HepG2 (cell line): ENCODE data around the gene TTLL1. TPM values are rescaled to one million over a fixed set of nuclear protein-coding genes. Genes with fewer than 3 reads are reported as not detected.
A peak's percentile ranks its signal among the peaks of the same experiment; 100 is the strongest.

ENCODE experiments used
- ATAC-seq: fragments of 200-7000 bp; cut with Tn5 transposase; 3 replicates; pipeline ENCODE4 v1.9.1; 2020; ENCODE audit warnings: mild to moderate bottlenecking, moderate library complexity
- BruUV-seq: library from RNA; stranded (reverse); fragments of 400-500 nt; replicated peaks from 2 replicates; lab custom pipeline; 2021; lab: Mats Ljungman, UMichigan
- CTCF ChIA-PET: fragments of 300-600 bp; formaldehyde crosslinking; extraction: SDS; loops from one replicate; lab custom pipeline; 2021; ENCODE audit warnings: low total read pairs, inconsistent platforms, low intra/inter-chr PET ratio; lab: Yijun Ruan, JAX
- POLR2A ChIA-PET: fragments of 350-600 bp; sonication (Branson Sonifier 250); formaldehyde crosslinking; loops from one replicate; lab custom pipeline; 2020; ENCODE audit warnings: antibody characterized with exemption, inconsistent platforms; lab: Yijun Ruan, JAX
- DNase-seq: peaks from one replicate; pipeline ENCODE4 v3.0.0-alpha.2; 2015; ENCODE audit warnings: low spot score
- FAIRE-seq: peaks from 3 replicates; lab custom pipeline; 2011; peaks lifted over from hg19 to GRCh38; lab: Jason Lieb, UNC
- H2AFZ ChIP-seq: one replicate; pipeline ENCODE4 v1.6.1; 2011; ENCODE audit warnings: low read length, inconsistent platforms
- H3K27ac ChIP-seq: fragments of 300-600 bp; 3 replicates; pipeline ENCODE4 v1.8.0; 2011; ENCODE audit warnings: mixed run types, mild to moderate bottlenecking, mixed read lengths, low read length, inconsistent platforms; ENCODE audit not compliant: insufficient read depth; ENCODE audit errors: extremely low read length
- H3K27me3 ChIP-seq, 2 experiments: fragments of 200-600 bp in 1 of 2; 2 replicates in 1 of 2; 3 replicates in 1 of 2; pipeline versions ENCODE4 v1.6.0 to v1.8.0; 2011; ENCODE audit warnings: low read length in 2 of 2, mild to moderate bottlenecking in 2 of 2, moderate library complexity in 2 of 2, inconsistent platforms in 1 of 2; ENCODE audit not compliant: insufficient read depth in 2 of 2, control insufficient read depth in 1 of 2
- H3K36me3 ChIP-seq, 2 experiments: fragments of 200-600 bp in 1 of 2; replicated peaks in 1 of 2; 2 replicates in 1 of 2; 3 replicates in 1 of 2; pipeline versions ENCODE4 v1.5.1 to v1.8.0; 2011; ENCODE audit warnings: low read length in 2 of 2, inconsistent platforms in 1 of 2; ENCODE audit not compliant: insufficient read depth in 2 of 2, control insufficient read depth in 1 of 2
- H3K4me1 ChIP-seq: 2 replicates; pipeline ENCODE4 v1.5.1; 2012; ENCODE audit warnings: low read length, inconsistent platforms; ENCODE audit not compliant: insufficient read depth
- H3K4me2 ChIP-seq: 2 replicates; pipeline ENCODE4 v1.6.0; 2011; ENCODE audit warnings: low read depth, low read length, inconsistent platforms
- H3K4me3 ChIP-seq, 3 experiments: fragments of 200-600 bp in 1 of 3; sonication (generic), shearing (Covaris generic) in 1 of 3; replicated peaks in 1 of 3; 2 replicates each; pipeline ENCODE4 v1.5.1; 2011 to 2016; ENCODE audit warnings: low read length in 3 of 3, inconsistent platforms in 2 of 3, low read depth in 2 of 3, mild to moderate bottlenecking in 2 of 3, control low read depth in 1 of 3, mixed read lengths in 1 of 3; ENCODE audit not compliant: insufficient read depth in 1 of 3
- H3K79me2 ChIP-seq: one replicate; pipeline ENCODE4 v1.6.1; 2011; ENCODE audit warnings: low read length, inconsistent platforms; ENCODE audit not compliant: insufficient read depth
- H3K9ac ChIP-seq: 2 replicates; pipeline ENCODE4 v1.6.0; 2011; ENCODE audit warnings: mild to moderate bottlenecking, low read depth, low read length, inconsistent platforms; ENCODE audit not compliant: insufficient read depth
- H3K9me3 ChIP-seq: 2 replicates; pipeline ENCODE4 v1.5.1; 2012; ENCODE audit warnings: mild to moderate bottlenecking, low read length
- H4K20me1 ChIP-seq: 2 replicates; pipeline ENCODE4 v1.6.0; 2011; ENCODE audit warnings: inconsistent platforms, mild to moderate bottlenecking, low read length, moderate library complexity; ENCODE audit not compliant: insufficient read depth
- ARNTL ChIP-seq: sonication (generic); formaldehyde crosslinking; IDR thresholded peaks from 2 replicates; pipeline ENCODE4 v1.4.0; 2020; ENCODE audit warnings: mild to moderate bottlenecking, missing genetic modification reagents
- FOXP4 ChIP-seq: sonication (generic); formaldehyde crosslinking; IDR thresholded peaks from 2 replicates; pipeline ENCODE4 v1.4.0; 2020; ENCODE audit warnings: missing genetic modification reagents
- HDAC2 ChIP-seq: sonication (generic); formaldehyde crosslinking; IDR thresholded peaks from 2 replicates; pipeline ENCODE4 v1.4.0; 2020; ENCODE audit warnings: missing genetic modification reagents
- IRX3 ChIP-seq: sonication (generic); formaldehyde crosslinking; IDR thresholded peaks from 2 replicates; pipeline ENCODE4 v1.8.1; 2023; ENCODE audit warnings: mild to moderate bottlenecking, low read depth, missing genetic modification reagents, borderline replicate concordance
- KAT8 ChIP-seq: IDR thresholded peaks from 2 replicates; pipeline ENCODE4 v1.6.1; 2016; ENCODE audit warnings: missing genetic modification reagents, missing compliant biosample characterization
- MIER3 ChIP-seq: IDR thresholded peaks from 2 replicates; pipeline ENCODE4 v1.6.1; 2016; ENCODE audit warnings: missing compliant biosample characterization, borderline replicate concordance
- MTA3 ChIP-seq: sonication (generic); formaldehyde crosslinking; IDR thresholded peaks from 2 replicates; pipeline ENCODE4 v1.4.0; 2020; ENCODE audit warnings: missing genetic modification reagents
- NONO ChIP-seq, 2 experiments: fragments of 450-650 bp in 1 of 2; sonication (generic) in 1 of 2; formaldehyde crosslinking in 1 of 2; IDR thresholded peaks in 1 of 2; conservative IDR thresholded peaks in 1 of 2; 2 replicates each; pipeline versions ENCODE4 v1.6.1 to v1.8.0; 2017 to 2022; ENCODE audit warnings: mild to moderate bottlenecking in 1 of 2, missing genetic modification reagents in 1 of 2, moderate library complexity in 1 of 2
- NR1H2 ChIP-seq: sonication (generic); formaldehyde crosslinking; IDR thresholded peaks from 2 replicates; pipeline ENCODE4 v1.8.1; 2022; ENCODE audit warnings: low read depth, missing genetic modification reagents, borderline replicate concordance
- SOX5 ChIP-seq: IDR thresholded peaks from 2 replicates; pipeline ENCODE4 v1.6.1; 2016; ENCODE audit warnings: borderline replicate concordance
- ZNF34 ChIP-seq: sonication (generic); formaldehyde crosslinking; IDR thresholded peaks from 2 replicates; pipeline ENCODE4 v1.4.0; 2020; ENCODE audit warnings: mild to moderate bottlenecking, missing genetic modification reagents, borderline replicate concordance
- ZNF543 ChIP-seq: sonication (generic); formaldehyde crosslinking; IDR thresholded peaks from 2 replicates; pipeline ENCODE4 v1.4.0; 2020; ENCODE audit warnings: mild to moderate bottlenecking, missing genetic modification reagents
- ZNF816 ChIP-seq: sonication (generic); formaldehyde crosslinking; IDR thresholded peaks from 2 replicates; pipeline ENCODE4 v1.8.0; 2022; ENCODE audit warnings: missing genetic modification reagents, mild to moderate bottlenecking, borderline replicate concordance
- WGBS: methylation state at CpG from one replicate; pipeline ENCODE4 v1.1.6; 2017; ENCODE audit warnings: low lambda C conversion rate; 5-methylcytosine and 5-hydroxymethylcytosine counted together
- in situ Hi-C: cut with HindIII; loops from 2 replicates; pipeline ENCODE4 v1.10.0; 2017; ENCODE audit warnings: low pct_unique_long_range_greater_than_20kb; ENCODE audit not compliant: extremely low pct_ligation_motif_present
- intact Hi-C: fragments of 100-400 bp; cut with micrococcal nuclease; formaldehyde crosslinking; loops from one replicate; pipeline ENCODE4 v1.10.0; 2022; ENCODE audit not compliant: unreplicated experiment
- polyA plus RNA-seq, 8 experiments: library from polyadenylated mRNA; depleted of rRNA in 3 of 8; stranded (reverse) in 7 of 8; unstranded in 1 of 8; fragments of >200 nt; fragmentation: Illumina TruSeq in 4 of 8; extraction: Trizol in 4 of 8; gene quantifications; 2 replicates each; pipeline versions ENCODE4 v1.2.1 to v1.2.3, GENCODE V29; 2011 to 2016; ENCODE audit warnings: low read depth in 4 of 8, missing spikeins in 1 of 8, mixed read lengths in 1 of 8; ENCODE audit not compliant: insufficient read depth in 1 of 8
- total RNA-seq, 5 experiments: library from RNA; depleted of rRNA; stranded (reverse); fragments of >200 nt; fragmentation: Illumina TruSeq; extraction: Trizol; gene quantifications; 2 replicates each; pipeline ENCODE4 v1.2.3, GENCODE V29; 2016; ENCODE audit warnings: low read depth in 1 of 5

Gene TTLL1
- total and polyA plus RNA-seq, 2 of the 13 experiments (the other 11 are each of a cell fraction or from before 2014, with no cell fraction given), result 1.6 to 5.3 TPM

GRCh38 chr22:43044290-43044712 lies 44.9 kb downstream of the TTLL1 start:
- TF ChIP-seq FOXP4, result no peak

GRCh38 chr22:43042101-43042780 lies 47.0 kb downstream of the TTLL1 start:
- WGBS, result 37% methylated on average over 12 of the region's 20 CpGs
- no TSS peak for BruUV-seq
- Histone ChIP-seq H3K9me3 (no peaks in the 10 kb centered on the region), H3K27me3 (peaks cover 2 to 4% of the 10 kb centered on the region in 2 experiments; a peak in 3 of 5 replicates), H3K27ac (no peak overlapping the region), H4K20me1 (no peaks in the 10 kb centered on the region), H2AFZ (no peak overlapping the region), H3K79me2 (no peaks in the 10 kb centered on the region), H3K4me1 (peaks cover 37% of the 10 kb centered on the region), H3K9ac (no peak overlapping the region), H3K4me2 (peak overlapping the region; percentile 41), H3K36me3 (no peaks in the 10 kb centered on the region), H3K4me3 (peak overlapping the region in 1 of 3 experiments; percentile 28; a peak in 1 of 6 replicates)
- ATAC-seq, result no peak; the same call in 2 of the 3 replicates
- intact Hi-C loops (no loop called here), in situ Hi-C loops (no loop called here)
- DNase-seq, result no peak
- FAIRE-seq, result no peak
- ChIA-PET POLR2A (interaction anchor here (0.7 to 1.1 kb wide), 2 partner anchors 27 to 391 kb away, joined by 4 to 7 read pairs; partner anchors contain the start of gene PACSIN2), CTCF (no interaction called here)
- TF ChIP-seq IRX3 (CRISPR knock-in tag) (no peak), ZNF34 (CRISPR knock-in tag) (no peak), MIER3 (CRISPR knock-in tag) (no peak), ARNTL (CRISPR knock-in tag) (no peak), HDAC2 (CRISPR knock-in tag) (no peak), KAT8 (CRISPR knock-in tag) (no peak), ZNF543 (CRISPR knock-in tag) (no peak), MTA3 (no peak), NR1H2 (no peak), ZNF816 (no peak), SOX5 (CRISPR knock-in tag) (no peak), NONO (IDR thresholded peaks at IDR 0.05) (no peak), NONO (CRISPR knock-in tag; conservative IDR thresholded peaks at IDR 0.05) (no peak)

More at GRCh38 chr22:43044290-43044712, 44.9 kb downstream of the TTLL1 start:
- Histone ChIP-seq H3K79me2 (no peaks in the 10 kb centered on the region), H3K4me3 (no peak overlapping the region), H3K4me2 (no peak overlapping the region), H3K9me3 (no peaks in the 10 kb centered on the region), H4K20me1 (no peaks in the 10 kb centered on the region), H3K4me1 (peaks cover 39% of the 10 kb centered on the region), H2AFZ (no peak overlapping the region), H3K27ac (no peak overlapping the region), H3K9ac (no peak overlapping the region), H3K36me3 (no peaks in the 10 kb centered on the region), H3K27me3 (peaks cover 2 to 4% of the 10 kb centered on the region in 2 experiments; a peak in 3 of 5 replicates)
- FAIRE-seq, result no peak
- ATAC-seq, result no peak
- in situ Hi-C loops, result no loop called here
- 53% methylated on average over 10 of the region's 10 CpGs for WGBS
- CTCF ChIA-PET, result no interaction called here
- POLR2A ChIA-PET, result no interaction called here
- no TSS peak for BruUV-seq
- intact Hi-C loops, result no loop called here
- DNase-seq, result no peak
